ENCODE measurements around the gene IFNA16. TPM values are rescaled to one million over a fixed set of nuclear protein-coding genes. Genes with fewer than 3 reads are reported as not detected.
"Not testable (repeated sequence)": the region's sequence is repeated elsewhere in the genome, so short reads cannot be mapped to it uniquely, and the experiment has no call there.

Gene IFNA16
- total RNA-seq (not detected), polyA plus RNA-seq (ENCODE audit: insufficient read depth in 1 of 8, insufficient read length in 8 of 8, low replicate concordance in 1 of 8) (not detected)
- long read RNA-seq, donor 1: 0 reads
- long read RNA-seq, donor 2: 0 reads
- long read RNA-seq, donor 3: 0 reads
- long read RNA-seq, donor 4: 0 reads
- long read RNA-seq, donor 5: 0 reads
- long read RNA-seq, donor 6: 0 reads
- long read RNA-seq, donor 7: 0 reads
- long read RNA-seq, donor 8: 0 reads
- long read RNA-seq, donor 9: 0 reads
- long read RNA-seq, donor 10: 0 reads
- long read RNA-seq, donor 11: 0 reads

DNA sequence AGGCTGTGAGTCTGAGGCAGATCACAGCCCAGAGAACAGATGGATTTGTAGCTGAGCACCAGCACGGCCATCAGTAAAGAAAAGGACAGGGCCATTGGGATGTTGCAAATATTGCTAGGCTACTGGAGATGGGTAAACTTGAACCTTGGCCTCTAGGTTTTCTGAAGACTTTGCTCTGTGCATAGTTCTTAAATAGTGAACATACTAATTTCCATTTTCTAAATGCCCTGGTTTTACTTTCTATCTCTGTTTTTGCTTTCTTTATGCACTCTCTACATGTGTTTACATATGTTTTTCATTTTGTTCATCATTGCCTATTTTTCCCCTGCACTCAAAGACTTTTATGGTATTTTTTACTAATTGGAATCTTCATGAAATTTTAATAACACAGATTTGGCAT, at the start of gene IFNA16:
Gene IFNA16 (minus strand): TSS at position 101 of the 400 bp plus-strand sequence. CDS start 6 bp downstream, at position 95.
- H3K27me3 ChIP-seq (ENCODE audit: control insufficient read depth, insufficient read depth, low read length); DNase-seq; H3K36me3 ChIP-seq (ENCODE audit: control insufficient read depth, insufficient read depth, low read length); H3K27ac ChIP-seq (ENCODE audit: low read length); H3K9me3 ChIP-seq (replicated peaks; ENCODE audit: control insufficient read depth, low read depth, low read length); H3K4me3 ChIP-seq (ENCODE audit: low read length); H3K4me1 ChIP-seq (ENCODE audit: control insufficient read depth, insufficient read depth, low read length): not testable (repeated sequence)
- WGBS (ENCODE audit: insufficient coverage): 100% methylated on average over 1 of the region's 1 CpG

GRCh38 chr9:21265421-21266189, 48.5 kb upstream of the IFNA16 start:
- WGBS (ENCODE audit: insufficient coverage): no CpG with 5 or more reads among the region's 1 CpG

GRCh38 chr9:21255538-21256212, 38.6 kb upstream of the IFNA16 start:
- no peak overlapping the region for H3K27ac ChIP-seq (ENCODE audit: low read length)
- H3K27me3 ChIP-seq (ENCODE audit: control insufficient read depth, insufficient read depth, low read length): no peaks in the 10 kb centered on the region
- H3K4me3 ChIP-seq (ENCODE audit: low read length): no peak overlapping the region
- no peak for DNase-seq
- no peaks in the 10 kb centered on the region for H3K4me1 ChIP-seq (ENCODE audit: control insufficient read depth, insufficient read depth, low read length)
- no peaks in the 10 kb centered on the region for H3K9me3 ChIP-seq (replicated peaks; ENCODE audit: control insufficient read depth, low read depth, low read length)
- no peaks in the 10 kb centered on the region for H3K36me3 ChIP-seq (ENCODE audit: control insufficient read depth, insufficient read depth, low read length)
- 90% methylated on average over 2 of the region's 5 CpGs for WGBS (ENCODE audit: insufficient coverage)

More at GRCh38 chr9:21265421-21266189, 48.5 kb upstream of the IFNA16 start:
- Histone ChIP-seq H3K36me3 (ENCODE audit: control insufficient read depth, insufficient read depth, low read length) (no peaks in the 10 kb centered on the region), H3K27me3 (ENCODE audit: control insufficient read depth, insufficient read depth, low read length) (no peaks in the 10 kb centered on the region), H3K4me3 (ENCODE audit: low read length) (no peak overlapping the region), H3K4me1 (ENCODE audit: control insufficient read depth, insufficient read depth, low read length) (no peaks in the 10 kb centered on the region), H3K9me3 (replicated peaks; ENCODE audit: control insufficient read depth, low read depth, low read length) (no peaks in the 10 kb centered on the region), H3K27ac (ENCODE audit: low read length) (no peak overlapping the region)
- no peak for DNase-seq

GRCh38 chr9:21252721-21253547, 35.8 kb upstream of the IFNA16 start:
- Histone ChIP-seq H3K9me3 (replicated peaks; ENCODE audit: control insufficient read depth, low read depth, low read length) (no peaks in the 10 kb centered on the region), H3K27ac (ENCODE audit: low read length) (no peak overlapping the region), H3K27me3 (ENCODE audit: control insufficient read depth, insufficient read depth, low read length) (no peaks in the 10 kb centered on the region), H3K4me1 (ENCODE audit: control insufficient read depth, insufficient read depth, low read length) (no peaks in the 10 kb centered on the region), H3K4me3 (ENCODE audit: low read length) (no peak overlapping the region), H3K36me3 (ENCODE audit: control insufficient read depth, insufficient read depth, low read length) (no peaks in the 10 kb centered on the region)
- WGBS (ENCODE audit: insufficient coverage): 3% methylated on average over 3 of the region's 3 CpGs
- DNase-seq: peak; percentile 75

DNA sequence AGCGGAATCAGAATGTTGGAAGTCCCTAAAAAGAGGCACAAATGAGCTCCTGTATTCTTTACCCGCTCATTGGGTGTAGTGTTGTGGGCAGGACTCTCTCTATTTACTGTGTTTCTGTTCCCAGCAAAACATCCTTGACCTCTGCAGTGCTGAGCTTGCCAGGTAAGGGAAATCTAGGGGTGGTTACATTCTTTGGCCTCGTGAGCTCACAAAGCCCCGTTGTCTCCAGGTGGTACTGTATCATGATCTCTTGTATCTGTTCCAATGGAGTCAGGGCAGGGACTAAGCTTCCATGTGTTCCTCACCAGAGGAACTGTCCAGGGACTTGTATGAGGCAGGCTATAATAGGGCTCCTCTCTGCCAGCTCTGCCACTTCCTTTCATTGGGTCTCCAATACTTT, 34.5 kb upstream of the IFNA16 start:
- no peak for DNase-seq
- Histone ChIP-seq H3K36me3 (ENCODE audit: control insufficient read depth, insufficient read depth, low read length) (no peaks in the 10 kb centered on the region), H3K4me1 (ENCODE audit: control insufficient read depth, insufficient read depth, low read length) (no peaks in the 10 kb centered on the region), H3K27me3 (ENCODE audit: control insufficient read depth, insufficient read depth, low read length) (no peaks in the 10 kb centered on the region), H3K9me3 (replicated peaks; ENCODE audit: control insufficient read depth, low read depth, low read length) (no peaks in the 10 kb centered on the region), H3K4me3 (ENCODE audit: low read length) (no peak overlapping the region), H3K27ac (ENCODE audit: low read length) (no peak overlapping the region)
- WGBS (ENCODE audit: insufficient coverage): 69% methylated on average over 3 of the region's 4 CpGs

GRCh38 chr9:21251190-21251589, 34.1 kb upstream of the IFNA16 start:
- no peak overlapping the region for H3K27ac ChIP-seq (ENCODE audit: low read length)
- no peaks in the 10 kb centered on the region for H3K36me3 ChIP-seq (ENCODE audit: control insufficient read depth, insufficient read depth, low read length)
- 44% methylated on average over 1 of the region's 1 CpG for WGBS (ENCODE audit: insufficient coverage)
- no peak overlapping the region for H3K4me3 ChIP-seq (ENCODE audit: low read length)
- no peaks in the 10 kb centered on the region for H3K27me3 ChIP-seq (ENCODE audit: control insufficient read depth, insufficient read depth, low read length)
- no peaks in the 10 kb centered on the region for H3K9me3 ChIP-seq (replicated peaks; ENCODE audit: control insufficient read depth, low read depth, low read length)
- DNase-seq: no peak
- H3K4me1 ChIP-seq (ENCODE audit: control insufficient read depth, insufficient read depth, low read length): no peaks in the 10 kb centered on the region

DNA sequence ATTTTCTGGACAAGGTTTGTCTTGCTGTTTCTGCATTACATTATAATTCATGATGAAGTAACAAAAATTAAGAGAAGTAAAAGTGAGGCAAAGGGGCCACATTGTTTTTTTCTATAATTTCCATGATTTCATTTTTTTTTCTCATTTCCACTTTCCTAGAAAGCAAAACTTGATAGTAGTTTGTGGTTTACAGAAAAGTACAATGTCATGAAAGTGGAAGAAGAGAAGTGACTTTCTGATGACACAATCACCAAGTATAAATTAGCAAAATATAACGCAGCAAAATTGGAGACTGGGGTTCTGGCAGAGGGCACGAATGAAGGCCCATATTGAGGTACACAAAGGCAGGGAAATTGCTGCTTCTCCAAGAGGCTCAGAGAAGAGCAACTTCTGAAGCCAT, 27.7 kb upstream of the IFNA16 start:
- Histone ChIP-seq H3K4me1 (ENCODE audit: control insufficient read depth, insufficient read depth, low read length) (no peaks in the 10 kb centered on the region), H3K27me3 (ENCODE audit: control insufficient read depth, insufficient read depth, low read length) (peaks cover 2% of the 10 kb centered on the region)
- no CpG with 5 or more reads among the region's 2 CpGs for WGBS (ENCODE audit: insufficient coverage)

DNA sequence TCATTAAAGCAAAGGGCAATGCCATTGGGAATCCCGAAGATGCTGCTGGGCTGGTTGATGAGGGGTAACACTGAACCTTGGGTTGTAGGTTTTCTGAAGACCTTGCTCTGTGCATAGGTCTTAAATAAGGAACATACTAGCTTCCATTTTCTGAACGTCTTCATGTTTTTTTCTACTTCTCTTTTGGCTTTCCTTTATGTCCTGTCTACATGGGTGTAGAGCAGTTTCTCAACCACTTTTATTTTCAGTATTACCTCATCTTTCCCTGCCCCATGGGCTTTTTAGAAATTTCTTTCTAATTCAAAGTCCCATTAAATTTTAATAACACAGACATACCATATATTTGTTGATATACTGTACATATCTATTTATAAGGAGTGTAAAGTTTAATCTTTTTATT, 22.8 kb upstream of the IFNA16 start, which contains the start of gene IFNA14:
Gene IFNA14 (minus strand): TSS at position 95 of the 400 bp plus-strand sequence. CDS start 70 bp downstream, at position 25.
- Histone ChIP-seq H3K4me3 (ENCODE audit: low read length) (no peak within 1 kb of the TSS), H3K27me3 (ENCODE audit: control insufficient read depth, insufficient read depth, low read length) (peaks cover under 1% of the 10 kb centered on the region), H3K27ac (ENCODE audit: low read length) (no peak within 1 kb of the TSS), H3K4me1 (ENCODE audit: control insufficient read depth, insufficient read depth, low read length) (no peaks in the 10 kb centered on the region), H3K36me3 (ENCODE audit: control insufficient read depth, insufficient read depth, low read length) (no peaks in the 10 kb centered on the region), H3K9me3 (replicated peaks; ENCODE audit: control insufficient read depth, low read depth, low read length) (no peaks in the 10 kb centered on the region)
- no CpG with 5 or more reads among the region's 2 CpGs for WGBS (ENCODE audit: insufficient coverage)
- DNase-seq: no peak

More for the DNA sequence above, 27.7 kb upstream of the IFNA16 start:
- no peak overlapping the region for H3K4me3 ChIP-seq (ENCODE audit: low read length)
- no peaks in the 10 kb centered on the region for H3K9me3 ChIP-seq (replicated peaks; ENCODE audit: control insufficient read depth, low read depth, low read length)
- no peak overlapping the region for H3K27ac ChIP-seq (ENCODE audit: low read length)
- H3K36me3 ChIP-seq (ENCODE audit: control insufficient read depth, insufficient read depth, low read length): no peaks in the 10 kb centered on the region
- DNase-seq: peak; percentile 26

- H3K36me3 ChIP-seq (ENCODE audit: control insufficient read depth, insufficient read depth, low read length); H3K27ac ChIP-seq (ENCODE audit: low read length); H3K4me3 ChIP-seq (ENCODE audit: low read length); H3K9me3 ChIP-seq (replicated peaks; ENCODE audit: control insufficient read depth, low read depth, low read length); H3K4me1 ChIP-seq (ENCODE audit: control insufficient read depth, insufficient read depth, low read length); DNase-seq; H3K27me3 ChIP-seq (ENCODE audit: control insufficient read depth, insufficient read depth, low read length): not testable (repeated sequence)
- WGBS (ENCODE audit: insufficient coverage): no CpG with 5 or more reads among the region's 1 CpG
Observed at GRCh38 chr9:21236360-21236714, 19.2 kb upstream of the IFNA16 start.

Data from muscle of leg (tissue), 16 donors.